Measurements from ENCODE around the gene PPP2R5D.
A peak's percentile ranks its signal among the peaks of the same experiment; 100 is the strongest.

The PPP2R5D gene

GRCh38 chr6:43059168-43060033, 75.0 kb downstream of the PPP2R5D start, which contains the start of the genes KLC4 and MRPL2:
Gene KLC4, plus strand, starts transcription at chr6:43059631. Its CDS starts 1,705 bp downstream, at chr6:43061336.
Gene MRPL2, minus strand, starts transcription at chr6:43059434. Its CDS starts 53 bp downstream, at chr6:43059381.
- DNase-seq (ENCODE audit: low read depth), result peak; percentile 98

GRCh38 chr6:43060034-43060754, 75.8 kb downstream of the PPP2R5D start:
- DNase-seq (ENCODE audit: low read depth), result no peak

DNA sequence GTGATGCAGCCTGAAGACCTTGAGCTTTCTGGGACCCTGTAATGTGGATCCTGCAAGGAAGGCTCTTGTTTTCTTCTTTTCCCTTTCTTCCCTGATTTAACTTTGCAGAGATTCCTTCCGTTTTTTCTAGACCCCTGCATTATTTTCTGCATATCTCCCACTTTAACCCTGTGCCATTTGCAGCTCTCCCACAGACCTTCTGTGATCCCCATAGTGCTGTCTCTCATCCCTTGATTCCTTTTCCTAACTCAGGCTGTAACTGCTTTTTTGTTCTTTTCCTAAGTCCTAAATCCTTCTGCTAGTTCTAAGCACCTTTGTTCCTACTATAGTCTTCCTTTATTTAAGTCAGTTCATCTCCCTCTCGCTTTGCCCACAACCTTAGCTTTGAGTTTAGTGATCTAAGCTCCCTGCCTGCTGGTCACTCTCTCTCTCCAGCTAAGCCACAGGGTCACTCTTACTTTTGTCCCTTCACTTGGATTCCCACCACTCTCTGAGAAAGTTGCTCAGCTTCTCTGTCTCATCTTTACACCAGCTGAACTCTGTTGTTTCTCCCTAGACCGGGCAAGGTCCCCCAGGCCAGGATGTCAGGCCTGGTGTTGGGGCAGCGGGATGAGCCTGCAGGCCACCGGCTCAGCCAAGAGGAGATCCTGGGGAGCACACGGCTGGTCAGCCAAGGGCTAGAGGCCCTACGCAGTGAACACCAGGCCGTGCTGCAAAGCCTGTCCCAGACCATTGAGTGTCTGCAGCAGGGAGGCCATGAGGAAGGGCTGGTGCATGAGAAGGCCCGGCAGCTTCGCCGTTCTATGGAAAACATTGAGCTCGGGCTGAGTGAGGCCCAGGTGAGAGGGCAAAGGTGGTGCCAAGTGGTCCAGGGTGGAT, 76.6 kb downstream of the PPP2R5D start:
- DNase-seq (ENCODE audit: low read depth), result no peak

- DNase-seq (ENCODE audit: low read depth), result no peak
Measured at GRCh38 chr6:43061861-43062260, 77.5 kb downstream of the PPP2R5D start.
